Measurements from ENCODE around the gene TMEM30A.

Gene TMEM30A

DNA sequence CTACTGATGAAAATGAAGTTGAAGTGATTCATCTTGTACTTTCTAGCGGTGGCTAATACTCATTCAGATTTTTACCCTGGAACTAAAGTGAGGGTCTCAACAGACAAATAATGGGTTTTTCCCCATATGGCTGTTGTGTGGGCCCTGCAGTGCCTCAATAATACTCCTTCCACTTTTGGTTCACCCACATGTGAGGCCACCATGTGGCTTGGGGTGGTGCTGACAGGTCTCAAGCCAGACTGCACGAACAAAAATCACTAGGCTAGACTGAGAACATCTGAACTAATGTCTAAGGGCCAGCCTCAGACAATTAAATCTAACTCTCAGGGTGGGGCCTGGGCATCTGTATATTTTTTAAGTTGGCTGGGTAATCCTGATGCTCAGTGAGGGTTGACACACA is 70.9 kb downstream of the TMEM30A start:
- no peak for DNase-seq

- no peak for DNase-seq
Observed at GRCh38 chr6:75213112-75213511, 71.5 kb downstream of the TMEM30A start.

DNA sequence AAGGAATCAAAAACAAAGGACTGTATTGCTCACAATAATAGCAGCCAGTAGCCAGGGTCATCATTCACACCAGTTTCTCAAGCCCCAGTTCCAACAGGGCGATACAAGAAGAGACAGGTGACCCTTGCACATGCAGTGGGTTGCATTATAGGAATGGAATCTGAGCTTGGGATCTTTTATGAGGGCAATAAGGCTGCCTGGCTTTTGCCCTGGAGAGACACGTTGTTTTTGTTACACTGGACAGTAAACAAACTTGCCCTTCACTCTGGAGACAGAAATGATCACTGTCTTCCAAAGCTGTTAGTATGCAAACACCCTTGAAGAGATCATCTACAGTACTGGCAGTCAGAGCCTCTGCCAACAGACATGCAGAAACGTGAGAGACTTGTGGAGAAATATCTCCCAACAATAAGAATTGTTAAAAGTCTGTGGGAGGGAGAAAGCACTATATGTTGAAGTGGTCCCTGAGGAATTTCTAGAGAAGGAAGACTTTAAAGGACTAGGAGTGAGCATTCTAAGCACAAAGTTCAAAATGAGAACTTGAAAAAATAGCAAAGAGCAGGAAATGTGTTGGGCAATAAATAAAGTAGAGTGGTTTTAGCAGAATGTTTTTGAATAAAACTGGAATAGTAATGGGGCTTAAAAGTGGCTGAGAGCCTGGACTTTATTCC is 72.5 kb downstream of the TMEM30A start:
- DNase-seq, result no peak

DNA sequence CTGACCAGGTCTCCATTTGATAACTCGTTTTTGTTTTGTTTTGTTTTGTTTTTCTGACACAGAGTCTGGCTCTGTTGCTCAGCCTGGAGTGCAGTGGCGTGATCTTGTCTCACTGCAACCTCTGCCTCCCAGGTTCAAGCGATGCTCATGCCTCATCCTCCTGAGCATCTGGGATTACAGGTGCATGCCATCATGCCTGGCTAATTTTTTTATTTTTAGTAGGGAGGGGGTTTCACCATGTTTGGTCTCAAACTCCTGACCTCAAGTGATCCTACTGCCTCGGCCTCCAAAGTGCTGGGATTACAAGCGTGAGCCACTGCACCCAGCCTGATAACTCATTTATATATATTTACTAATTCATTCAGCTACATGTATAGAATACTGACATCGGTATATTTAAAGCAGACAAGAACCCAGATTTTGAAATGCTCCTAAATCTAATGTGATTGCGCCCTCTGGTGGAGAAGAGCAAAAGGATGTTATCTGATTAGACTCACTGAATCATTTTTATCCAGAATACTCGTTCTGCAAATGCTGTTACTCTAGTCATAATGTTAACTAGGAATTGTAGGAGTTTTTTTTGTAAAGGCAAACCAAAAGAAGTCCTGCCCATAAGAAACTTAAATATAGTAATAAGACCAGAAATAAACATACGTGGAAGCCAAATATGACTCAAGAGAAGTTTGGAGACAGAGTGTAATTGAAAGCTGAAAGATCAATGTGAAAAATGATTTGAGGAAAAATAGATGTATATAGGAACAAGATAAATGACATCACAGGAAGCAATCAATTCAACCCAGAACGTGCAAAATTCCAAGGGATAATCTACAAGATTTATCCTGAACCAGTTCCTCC is 73.5 kb downstream of the TMEM30A start:
- DNase-seq, result peak; percentile 59

DNA sequence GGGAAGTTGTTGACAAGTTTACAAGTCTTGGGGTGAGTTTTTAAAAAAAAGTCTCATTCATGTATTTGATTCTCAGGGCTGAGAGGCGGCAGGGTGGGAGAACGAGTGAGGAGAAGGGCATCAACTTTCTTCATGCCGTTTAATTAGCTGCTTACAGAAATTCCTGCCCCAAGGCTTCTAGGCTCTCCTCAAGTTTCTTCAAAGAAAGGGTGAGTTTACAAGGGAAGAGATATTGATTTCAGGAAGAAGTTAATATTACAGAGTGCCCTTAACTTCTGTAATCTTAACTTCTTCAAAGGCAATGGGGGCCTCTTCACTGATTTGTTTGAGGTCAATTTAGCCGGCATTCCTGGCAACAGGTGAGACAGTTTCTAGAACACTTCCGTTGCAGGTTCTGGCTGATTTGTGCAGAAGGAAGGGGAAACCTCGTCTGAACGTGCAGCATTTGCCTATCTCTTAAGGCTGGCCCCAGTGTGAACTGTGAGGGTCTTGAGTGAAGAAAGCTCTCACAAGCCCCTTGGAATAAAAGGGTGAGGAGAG is 75.3 kb downstream of the TMEM30A start:
- DNase-seq, result no peak

DNA sequence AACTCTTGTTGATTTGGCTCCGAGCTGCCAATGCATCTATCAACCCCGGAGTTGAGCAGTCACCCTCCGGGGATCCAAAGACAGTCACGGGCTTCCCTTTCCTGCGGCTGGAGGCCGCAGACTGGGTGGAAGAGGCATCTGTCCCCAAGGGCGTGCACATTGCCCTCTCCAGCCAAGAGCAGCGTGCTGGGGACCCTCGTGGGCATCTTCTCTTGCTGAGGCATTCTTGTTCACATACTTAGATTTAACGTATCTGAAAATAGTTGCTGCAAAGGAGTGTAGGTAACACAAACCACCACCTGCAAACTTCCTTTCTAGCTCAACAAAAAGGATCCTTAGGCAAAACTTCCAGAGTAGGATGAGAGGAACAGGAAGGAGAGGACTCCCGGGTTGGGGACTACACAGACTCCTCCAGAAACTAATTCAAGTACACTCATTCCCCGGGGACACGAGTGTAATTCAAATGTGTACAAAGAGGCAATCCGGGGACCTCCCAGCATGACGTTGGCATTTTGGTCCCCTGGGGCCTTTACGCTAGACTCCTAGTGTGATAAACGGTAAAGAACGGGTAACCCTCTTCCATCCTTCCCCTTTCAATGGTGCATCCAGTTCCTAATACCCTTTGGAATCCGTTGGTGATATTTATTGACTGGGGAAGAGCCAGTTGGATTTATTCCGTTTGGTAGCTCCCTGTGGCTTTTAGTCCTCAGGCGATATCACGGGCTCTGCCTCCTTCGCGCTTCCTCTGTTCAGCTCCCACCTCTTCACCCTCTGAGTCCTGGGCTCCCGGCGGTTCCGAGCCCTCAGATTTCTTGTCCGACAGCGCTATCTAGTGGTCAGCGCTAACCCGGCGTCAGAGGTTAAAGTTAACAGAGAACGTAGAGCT is 76.1 kb downstream of the TMEM30A start:
- DNase-seq, result peak; percentile 76

DNA sequence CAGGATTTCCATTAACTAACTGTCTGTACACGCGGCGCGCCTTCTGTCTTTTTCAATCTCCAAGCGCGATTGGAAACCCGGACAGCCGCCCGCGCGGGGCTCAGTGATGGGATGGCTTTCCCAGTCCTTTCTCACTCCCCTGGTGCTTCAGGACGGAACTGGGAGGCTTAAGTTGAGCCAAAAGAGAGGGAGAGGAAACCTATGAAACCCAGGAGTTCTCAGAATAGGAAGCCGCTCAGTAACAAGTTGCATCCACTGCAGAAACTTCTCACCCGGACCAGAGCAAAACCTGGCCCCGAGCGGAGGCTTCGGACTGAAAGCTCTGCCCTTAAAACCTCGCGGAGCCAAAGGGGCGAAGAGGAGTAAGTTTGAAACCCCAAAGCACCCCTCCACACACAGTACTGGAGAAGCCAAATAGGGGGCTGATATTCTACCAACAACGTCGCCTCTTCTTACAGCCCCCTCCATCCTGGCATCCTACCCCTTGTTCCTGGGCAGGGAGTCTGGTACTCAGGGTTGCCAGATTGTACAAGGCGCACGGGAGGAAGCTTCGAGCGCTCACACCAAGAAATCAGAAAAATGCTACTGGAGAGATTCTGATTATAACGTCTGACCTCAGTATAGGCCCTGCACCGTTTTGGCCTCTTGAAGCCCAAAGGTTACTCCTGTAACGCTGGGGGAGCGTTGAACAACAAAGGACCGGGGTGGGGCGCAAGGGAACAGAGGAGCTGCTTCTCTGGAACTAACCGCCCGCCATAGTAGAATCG is 77.8 kb downstream of the TMEM30A start:
- no peak for DNase-seq

- DNase-seq, result no peak
Observed at GRCh38 chr6:75205776-75206575, 78.6 kb downstream of the TMEM30A start, which contains the start of gene COL12A1. TSS of gene COL12A1 (minus strand) at chr6:75206053. CDS start at chr6:75202792, 3,261 bp downstream.

DNA sequence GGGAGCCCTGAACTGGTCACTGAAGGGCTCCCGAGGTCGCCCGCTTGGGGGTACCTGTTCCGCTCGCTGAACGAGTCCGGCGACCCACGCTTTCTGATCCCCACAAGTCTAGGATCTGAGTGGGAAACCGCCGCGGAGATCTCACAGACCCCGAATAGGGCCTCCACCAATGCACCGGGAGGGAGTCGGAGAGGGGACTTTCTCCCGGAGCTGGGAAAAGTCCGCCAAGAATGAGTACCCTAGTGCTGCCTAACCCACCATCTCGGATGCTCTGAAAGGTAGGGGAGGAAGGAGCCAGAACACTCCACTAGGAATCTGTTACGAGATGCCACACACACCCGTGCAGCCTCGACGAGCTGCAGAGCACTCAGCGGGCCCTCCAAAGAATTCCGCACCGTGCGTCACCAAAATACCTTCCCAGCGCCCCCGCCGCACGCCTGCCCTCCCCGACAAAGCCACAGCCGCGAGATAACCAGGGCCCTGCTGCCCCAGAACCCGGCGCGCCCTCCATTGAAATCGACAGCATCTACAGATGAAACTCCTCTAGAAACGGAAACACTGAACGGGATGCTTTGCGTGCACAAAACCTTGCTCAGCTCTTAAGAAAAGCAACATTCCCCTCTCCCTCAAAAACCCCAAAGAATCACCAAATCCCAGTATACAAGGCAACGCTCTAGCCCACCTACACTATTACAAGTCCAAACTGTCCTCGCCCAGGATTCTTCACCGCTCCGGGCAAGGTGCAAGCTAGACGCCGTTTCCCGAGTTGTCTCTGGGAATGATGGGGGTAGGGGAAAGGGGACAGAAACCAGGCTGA is 79.4 kb downstream of the TMEM30A start:
- no peak for DNase-seq

- no peak for DNase-seq
Observed at GRCh38 chr6:75204217-75204958, 80.2 kb downstream of the TMEM30A start.

- DNase-seq, result no peak
Observed at GRCh38 chr6:75203721-75204120, 80.9 kb downstream of the TMEM30A start.
